GM18951 (cell line): ENCODE measurements around the gene PSMA7.

Experiments used
- POLR2A ChIP-seq: IDR thresholded peaks from 4 replicates; pipeline ENCODE4 v1.6.1; 2011; ENCODE audit warnings: mild to moderate bottlenecking; ENCODE audit not compliant: insufficient read length, insufficient read depth; ENCODE audit errors: extremely low read depth
- in situ Hi-C: fragments of 300-500 bp; cut with MboI; formaldehyde crosslinking; loops from one replicate; pipeline ENCODE4 v1.12.0; 2022; ENCODE audit warnings: low sequenced_read_pairs, mixed read lengths, inconsistent platforms; ENCODE audit not compliant: unreplicated experiment

PSMA7 gene

DNA sequence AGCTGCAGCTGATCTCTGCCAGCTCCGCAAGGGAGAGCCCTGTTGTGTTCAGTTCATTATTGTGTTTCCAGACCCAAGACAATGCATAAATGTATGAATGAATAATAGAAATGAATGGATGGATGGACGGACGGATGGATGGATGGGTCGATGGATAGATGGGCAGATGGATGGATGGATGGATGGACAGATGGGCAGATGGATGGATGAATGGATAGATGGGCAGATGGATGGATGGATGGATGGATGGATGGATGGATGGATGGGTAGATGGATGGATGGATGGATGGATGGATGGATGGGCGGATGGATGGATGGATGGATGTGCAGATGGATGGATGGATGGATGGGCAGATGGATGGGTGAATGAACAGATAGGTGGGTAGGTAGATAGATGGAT, 37.6 kb downstream of the PSMA7 start:
- no peak for TF ChIP-seq POLR2A

DNA sequence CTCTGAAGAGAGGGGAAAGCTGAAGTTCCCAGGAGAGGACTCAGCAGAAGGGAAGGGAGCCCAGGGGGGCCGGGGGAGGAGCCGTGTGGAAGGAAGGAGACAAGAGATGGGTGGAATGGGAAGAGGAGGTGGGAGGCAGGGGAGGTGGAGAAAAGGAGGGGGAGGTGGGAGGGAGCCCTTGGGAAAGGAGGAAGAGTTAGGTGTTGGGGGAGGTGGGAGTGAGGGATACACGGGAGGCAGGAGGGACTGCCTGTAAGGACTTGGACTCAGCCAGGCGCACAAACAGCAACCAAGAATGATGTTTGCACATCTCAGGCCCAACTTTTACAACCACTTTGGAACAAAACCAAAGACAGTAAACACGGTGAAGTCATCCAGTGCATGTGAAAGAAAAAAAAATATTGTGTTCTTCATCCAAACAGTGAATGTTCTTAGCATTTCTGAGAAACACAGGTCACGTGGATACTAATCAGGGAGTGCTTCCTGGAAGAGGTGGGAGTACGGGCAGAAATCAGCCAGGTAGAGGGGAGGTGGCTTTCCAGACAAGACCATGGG, 38.3 kb downstream of the PSMA7 start:
- in situ Hi-C loops = no loop called here
- TF ChIP-seq POLR2A = no peak

More for the DNA sequence above, 37.6 kb downstream of the PSMA7 start:
- in situ Hi-C loops = no loop called here

DNA sequence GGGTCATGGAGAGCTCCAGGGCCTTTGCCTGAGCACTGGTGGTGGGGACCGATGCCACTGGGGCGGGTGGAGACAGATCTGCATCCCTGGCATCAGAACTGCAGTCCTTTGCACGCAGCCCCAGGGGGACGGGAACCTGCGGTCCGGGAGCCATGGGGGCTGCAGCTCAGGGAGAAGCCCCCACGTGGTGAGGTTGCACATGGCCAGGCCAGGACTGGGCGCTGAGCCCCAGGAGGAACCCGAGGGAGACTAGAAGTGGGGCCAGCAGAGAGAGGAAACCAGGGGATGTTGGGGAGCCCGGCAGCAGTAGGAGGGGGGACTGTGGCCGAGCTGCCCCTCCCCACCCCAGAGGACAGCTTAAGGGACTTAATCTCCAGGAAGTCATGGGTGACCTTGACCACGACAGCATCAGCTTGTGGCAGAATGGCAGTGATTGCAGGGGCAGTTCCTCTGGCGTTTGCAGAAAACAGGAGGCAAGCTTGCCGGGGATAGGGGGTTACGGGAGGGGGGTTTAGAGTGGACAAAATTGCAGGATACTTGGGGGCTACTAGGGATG, 38.9 kb downstream of the PSMA7 start:
- no peak for TF ChIP-seq POLR2A
- in situ Hi-C loops = no loop called here

DNA sequence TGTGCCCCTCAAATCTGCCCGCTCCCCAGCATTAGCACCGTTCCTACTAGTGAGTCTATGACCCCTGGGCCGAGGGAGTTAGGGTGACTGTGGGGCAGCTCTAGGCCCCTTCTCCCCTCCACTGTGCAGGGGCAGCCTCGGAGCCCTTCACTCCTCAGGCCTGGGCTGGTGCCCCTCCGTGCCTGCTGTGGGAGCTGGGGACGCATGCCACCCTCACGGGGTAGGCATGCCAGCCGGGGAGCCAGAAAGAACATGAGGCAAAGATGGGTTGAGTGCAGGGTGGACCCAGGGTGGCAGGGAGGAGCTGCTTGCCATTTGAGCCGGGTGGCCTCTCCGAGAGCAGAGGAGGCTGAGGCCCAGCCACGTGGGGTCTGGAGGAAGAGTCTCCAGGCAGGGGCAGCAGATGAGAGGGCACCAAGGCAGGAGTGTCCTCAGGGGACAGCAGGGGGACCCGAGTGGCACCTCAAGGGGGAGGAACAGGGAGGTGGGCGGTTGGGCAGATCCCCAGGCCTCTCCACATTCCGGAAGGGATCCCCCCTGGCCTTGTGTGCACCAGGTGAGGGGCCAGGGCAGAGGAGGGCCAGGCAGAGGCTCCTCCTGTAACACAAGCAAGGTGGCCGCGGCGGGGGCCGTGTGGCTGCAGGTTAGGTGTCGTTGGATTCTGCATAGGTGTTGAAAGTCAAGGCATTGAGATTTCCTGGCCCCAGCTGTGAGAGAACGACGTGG, 39.5 kb downstream of the PSMA7 start:
- in situ Hi-C loops = no loop called here
- no peak for TF ChIP-seq POLR2A

DNA sequence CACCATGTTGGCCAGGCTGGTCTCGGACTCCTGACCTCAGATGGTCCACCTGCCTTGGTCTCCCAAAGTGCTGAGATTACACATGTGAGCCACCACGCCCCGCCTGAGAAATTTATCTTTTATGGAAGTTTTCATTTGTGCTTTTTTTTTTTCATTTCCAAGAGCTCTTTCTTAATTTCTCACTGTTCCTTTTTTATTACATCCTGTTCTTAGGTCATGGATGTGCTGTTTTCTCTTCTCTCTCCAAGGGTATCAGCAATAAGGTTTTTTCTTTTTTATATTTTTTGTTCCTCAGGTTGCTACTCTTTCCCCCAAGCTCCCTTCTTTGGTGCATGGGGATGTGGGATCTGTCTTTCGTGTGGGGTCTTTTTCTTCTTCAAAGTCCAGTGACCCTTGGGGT, 42.1 kb downstream of the PSMA7 start:
- in situ Hi-C loops = no loop called here
- no peak for TF ChIP-seq POLR2A

DNA sequence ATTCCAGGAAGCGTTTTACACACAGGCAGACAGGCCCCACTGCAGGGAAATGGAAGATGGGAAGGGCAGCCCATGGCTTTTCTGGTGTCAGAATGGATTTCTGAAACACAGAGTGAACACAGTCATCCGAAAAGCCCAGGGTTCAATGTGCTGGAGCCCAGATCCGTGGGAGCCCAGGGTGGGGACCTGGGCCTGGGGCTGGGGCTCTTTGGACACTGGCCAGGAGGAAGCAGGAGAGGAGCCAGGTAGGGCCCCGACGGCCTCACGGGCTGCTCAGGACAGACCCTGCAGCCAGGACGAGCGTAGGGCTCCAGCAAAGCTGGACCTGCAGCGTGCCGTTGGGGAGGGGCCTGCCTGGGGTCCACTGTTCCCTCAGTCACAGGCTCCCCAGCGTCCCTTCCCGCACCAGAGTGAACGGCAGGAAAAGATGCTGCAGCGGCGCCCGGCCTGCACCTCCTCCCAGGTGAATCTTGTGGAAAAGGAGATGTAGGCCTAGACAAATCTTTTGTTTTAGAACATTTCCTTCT, 45.2 kb downstream of the PSMA7 start:
- no peak for TF ChIP-seq POLR2A
- in situ Hi-C loops = no loop called here

DNA sequence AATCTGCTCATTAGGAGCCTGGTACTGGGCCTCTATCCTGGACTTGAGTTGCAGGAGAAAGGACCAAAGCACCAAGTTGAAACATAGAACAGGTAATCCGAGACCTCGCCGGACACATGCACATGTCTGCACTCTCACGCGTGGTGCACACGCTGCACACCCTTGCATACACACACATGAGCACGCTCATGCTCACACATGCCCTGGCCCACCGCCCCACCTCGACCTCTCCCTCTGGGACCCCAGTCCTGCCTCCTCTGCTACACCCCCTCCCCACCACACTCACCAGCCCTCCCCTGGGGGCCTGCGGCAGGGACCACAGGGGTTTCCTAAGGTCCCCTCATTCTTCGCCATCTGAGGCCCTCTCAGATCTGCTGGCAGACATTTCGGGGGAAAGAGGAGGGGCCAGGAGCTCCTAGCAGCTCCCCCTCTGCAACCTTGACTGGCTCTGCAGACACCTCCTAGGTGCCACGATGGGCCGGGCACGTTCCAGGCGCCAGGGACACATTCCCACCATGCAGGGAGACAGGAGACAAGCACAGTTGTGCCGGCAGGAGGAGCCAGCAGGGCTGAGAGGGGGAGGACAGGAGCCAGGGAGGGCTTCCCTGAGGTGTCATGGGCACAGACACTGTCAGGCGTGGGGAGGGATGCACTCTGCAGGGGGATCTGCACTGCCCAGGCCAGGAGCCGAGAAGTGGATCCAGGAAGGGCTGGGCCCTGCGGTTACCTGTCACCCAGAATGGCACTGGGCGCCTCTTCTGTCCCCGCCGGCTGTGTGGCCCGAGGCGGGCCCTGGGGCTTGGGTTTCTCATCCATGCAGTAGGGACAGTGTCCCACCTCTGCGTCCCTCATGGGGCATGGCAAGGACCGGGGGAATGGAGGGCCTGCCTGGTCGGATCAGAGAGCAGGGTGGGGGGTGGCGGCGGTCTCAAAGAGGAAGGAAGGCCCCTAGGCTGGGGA, 46.5 kb downstream of the PSMA7 start:
- in situ Hi-C loops = no loop called here
- TF ChIP-seq POLR2A = no peak

DNA sequence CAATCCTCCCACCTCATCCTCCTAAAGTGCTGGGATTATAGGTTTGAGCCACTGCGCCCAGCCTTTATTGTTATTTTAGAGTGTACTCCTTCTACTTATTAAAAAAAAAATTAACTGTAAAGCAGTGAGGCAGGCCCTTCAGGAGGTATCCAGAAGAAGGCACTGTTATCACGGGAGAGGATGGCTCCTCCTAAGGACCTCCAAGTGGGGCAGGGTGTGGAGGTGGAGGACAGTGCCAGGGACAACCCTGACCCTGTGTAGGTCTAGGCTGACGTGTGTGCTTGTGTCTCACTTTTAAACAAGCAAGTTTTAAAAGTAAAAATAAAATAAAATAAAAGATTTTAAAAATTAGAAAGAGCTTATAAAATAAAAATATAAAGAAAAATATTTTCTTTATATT, 53.8 kb downstream of the PSMA7 start:
- in situ Hi-C loops = no loop called here
- TF ChIP-seq POLR2A = no peak

DNA sequence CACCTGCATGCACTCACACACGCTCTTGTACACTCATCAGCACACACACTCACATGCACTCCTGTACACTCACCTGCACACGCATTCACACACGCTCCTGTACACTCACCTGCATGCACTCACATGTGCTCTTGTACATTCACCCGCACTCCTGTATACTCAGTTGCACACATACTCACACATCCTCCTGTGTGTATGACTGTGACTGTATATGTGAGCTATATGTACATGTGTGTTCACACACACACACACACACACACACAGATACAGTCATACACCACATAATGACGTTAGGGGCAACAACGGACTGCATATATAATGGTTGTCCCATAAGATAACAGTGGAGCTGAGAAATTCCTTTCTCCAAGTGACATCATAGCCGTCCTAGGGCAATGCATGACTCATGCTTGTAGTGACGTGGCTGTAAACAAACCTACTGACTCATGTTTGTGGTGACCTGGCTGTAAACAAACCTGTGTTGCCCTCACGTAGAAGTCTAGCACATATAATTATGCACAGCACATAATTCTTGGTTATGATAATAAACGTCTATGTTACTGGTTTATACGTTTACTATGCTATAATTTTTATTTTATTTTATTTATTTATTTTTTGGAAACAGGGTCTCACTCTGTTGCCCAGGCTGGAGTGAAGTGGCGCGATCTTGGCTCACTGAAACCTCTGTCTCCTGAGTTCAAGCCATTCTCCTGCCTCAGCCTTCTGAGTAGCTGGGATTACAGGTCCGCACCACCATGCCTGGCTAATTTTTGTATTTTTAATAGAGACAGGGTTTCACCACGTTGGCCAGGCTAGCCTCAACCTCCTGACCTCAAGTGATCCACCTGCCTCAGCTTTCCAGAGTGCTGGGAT, 54.7 kb downstream of the PSMA7 start:
- in situ Hi-C loops = no loop called here
- no peak for TF ChIP-seq POLR2A

DNA sequence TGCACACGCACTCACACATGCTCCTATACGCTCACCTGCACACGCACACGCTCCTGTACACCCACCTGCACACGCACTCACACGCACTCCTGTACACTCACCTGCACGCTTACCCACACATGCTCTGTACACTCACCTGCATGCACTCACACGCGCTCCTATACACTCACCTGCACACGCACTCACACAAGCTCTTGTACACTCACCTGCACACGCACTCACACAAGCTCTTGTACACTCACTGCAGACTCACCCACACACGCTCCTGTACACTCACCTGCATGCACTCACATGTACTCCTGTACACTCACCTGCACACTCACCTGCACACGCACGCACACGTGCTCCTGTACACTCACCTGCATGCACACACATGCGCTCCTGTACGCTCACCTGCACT, 55.6 kb downstream of the PSMA7 start:
- no peak for TF ChIP-seq POLR2A
- in situ Hi-C loops = no loop called here

DNA sequence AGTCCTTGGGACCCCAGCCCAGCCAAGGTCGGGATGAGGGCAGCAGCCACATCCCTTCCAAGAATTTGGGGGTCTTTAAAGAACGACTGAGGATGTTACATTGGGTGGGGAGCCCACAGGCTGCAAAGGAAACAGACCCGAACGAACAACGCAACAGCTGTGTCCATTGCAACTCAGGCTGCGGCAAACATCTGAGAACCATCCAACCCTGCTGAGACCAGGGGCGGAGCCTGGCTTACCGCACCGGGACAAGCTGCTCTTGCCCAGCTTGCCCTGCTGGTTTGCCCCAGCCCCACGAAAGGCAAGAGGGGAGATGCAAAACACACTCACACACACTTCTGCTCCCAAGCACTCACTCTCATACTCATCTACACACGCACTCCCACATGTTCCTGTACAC, 56.0 kb downstream of the PSMA7 start:
- no peak for TF ChIP-seq POLR2A
- in situ Hi-C loops = no loop called here
